BJ (cell line): ENCODE results near the gene CHD9. TPM values are rescaled to one million over a fixed set of nuclear protein-coding genes. Genes with fewer than 3 reads are reported as not detected.
"Not testable (repeated sequence)": the region's sequence is repeated elsewhere in the genome, so short reads cannot be mapped to it uniquely, and the experiment has no call there.

Experiments
- CTCF ChIA-PET: fragments of 350-600 bp; formaldehyde crosslinking; extraction: SDS; loops from one replicate; lab custom pipeline; 2021; ENCODE audit warnings: antibody characterized with exemption, inconsistent platforms; lab: Yijun Ruan, JAX
- POLR2A ChIA-PET: fragments of 300-600 bp; sonication (Branson Sonifier 250); formaldehyde crosslinking; extraction: SDS; loops from one replicate; lab custom pipeline; 2021; ENCODE audit warnings: antibody characterized with exemption; lab: Charles Lee
- DNase-seq: peaks from one replicate; pipeline ENCODE4 v3.0.0-alpha.2; 2011; ENCODE audit warnings: low read depth
- H3K27me3 ChIP-seq: 2 replicates; pipeline ENCODE4 v1.6.0; 2011; ENCODE audit warnings: low read length; ENCODE audit not compliant: control insufficient read depth, insufficient read depth
- H3K36me3 ChIP-seq: 2 replicates; pipeline ENCODE4 v1.5.1; 2011; ENCODE audit warnings: low read length; ENCODE audit not compliant: control insufficient read depth, insufficient read depth
- H3K4me3 ChIP-seq: 2 replicates; pipeline ENCODE4 v1.5.1; 2011; ENCODE audit warnings: low read depth, mild to moderate bottlenecking, control low read depth, low read length
- CTCF ChIP-seq: IDR thresholded peaks from 2 replicates; pipeline ENCODE4 v1.5.1; 2011; ENCODE audit warnings: low read depth, mild to moderate bottlenecking, control low read depth, inconsistent platforms, low read length, moderate library complexity; ENCODE audit not compliant: insufficient read depth
- polyA plus RNA-seq: library from polyadenylated mRNA; depleted of rRNA; stranded (reverse); fragments of >200 nt; gene quantifications from 2 replicates; pipeline ENCODE4 v1.2.3, GENCODE V29; 2011

The CHD9 gene
- polyA plus RNA-seq, 1 experiment = 13.1 TPM

- CTCF ChIA-PET = interaction anchor here (0.7 to 1.8 kb wide), 2 partner anchors 14 to 100 kb away, joined by 3 read pairs; no protein-coding TSS in a partner anchor
- TF ChIP-seq CTCF = no peak
- no peaks in the 10 kb centered on the region for H3K27me3 ChIP-seq
- POLR2A ChIA-PET = no interaction called here
- H3K4me3 ChIP-seq = no peak overlapping the region
- DNase-seq = no peak
- H3K36me3 ChIP-seq = no peaks in the 10 kb centered on the region
Measured at GRCh38 chr16:53036066-53036465, 18.7 kb upstream of the CHD9 start.

- DNase-seq, H3K27me3 ChIP-seq, H3K4me3 ChIP-seq, H3K36me3 ChIP-seq, POLR2A ChIA-PET: not testable (repeated sequence)
- CTCF ChIA-PET = interaction anchor here (1.3 kb wide), 1 partner anchor 14 kb away, joined by 4 read pairs; no protein-coding TSS in a partner anchor
Measured at GRCh38 chr16:53036711-53037110, 18.1 kb upstream of the CHD9 start.

- ChIA-PET CTCF (interaction anchor here (0.7 to 1.3 kb wide), 2 partner anchors 10 to 13 kb away, joined by 3 to 5 read pairs; no protein-coding TSS in a partner anchor), POLR2A (no interaction called here)
- TF ChIP-seq CTCF = no peak
- H3K4me3 ChIP-seq = no peak overlapping the region
- H3K27me3 ChIP-seq = no peaks in the 10 kb centered on the region
- no peaks in the 10 kb centered on the region for H3K36me3 ChIP-seq
- DNase-seq = no peak
Measured at GRCh38 chr16:53040788-53041187, 14.0 kb upstream of the CHD9 start.

- CTCF ChIA-PET = interaction anchor here (1.3 kb wide), 1 partner anchor 9 kb away, joined by 5 read pairs; no protein-coding TSS in a partner anchor
- H3K27me3 ChIP-seq = no peaks in the 10 kb centered on the region
- no peak for TF ChIP-seq CTCF
- H3K36me3 ChIP-seq = no peaks in the 10 kb centered on the region
- POLR2A ChIA-PET = no interaction called here
- H3K4me3 ChIP-seq = no peak overlapping the region
- DNase-seq = no peak
Measured at GRCh38 chr16:53041320-53042051, 13.3 kb upstream of the CHD9 start.

GRCh38 chr16:53042235-53042701, 12.5 kb upstream of the CHD9 start:
- Histone ChIP-seq H3K27me3 (no peaks in the 10 kb centered on the region), H3K36me3 (no peaks in the 10 kb centered on the region), H3K4me3 (no peak overlapping the region)
- DNase-seq = no peak
- CTCF ChIA-PET = interaction anchor here (2.7 kb wide), 1 partner anchor 12 kb away, joined by 9 read pairs; the partner anchor contains the start of gene CHD9
- POLR2A ChIA-PET = no interaction called here
- no peak for TF ChIP-seq CTCF
